ENCODE measurements around the gene NAMPT.

NAMPT gene

GRCh38 chr7:106203473-106203872 lies 81.3 kb downstream of the NAMPT start:
- no peak for TF ChIP-seq CTCF (IDR thresholded peaks at IDR 0.05; ENCODE audit: insufficient read depth, low read depth, low read length, missing control alignments)
- no peak overlapping the region for H3K4me3 ChIP-seq (ENCODE audit: low read length)
- no peak for DNase-seq (ENCODE audit: low read depth)

GRCh38 chr7:106201164-106201563 lies 83.6 kb downstream of the NAMPT start:
- DNase-seq (ENCODE audit: low read depth), result no peak
- TF ChIP-seq CTCF (IDR thresholded peaks at IDR 0.05; ENCODE audit: insufficient read depth, low read depth, low read length, missing control alignments), result no peak
- no peak overlapping the region for H3K4me3 ChIP-seq (ENCODE audit: low read length)

- H3K4me3 ChIP-seq (ENCODE audit: low read length), result no peak overlapping the region
- no peak for DNase-seq (ENCODE audit: low read depth)
- no peak for TF ChIP-seq CTCF (IDR thresholded peaks at IDR 0.05; ENCODE audit: insufficient read depth, low read depth, low read length, missing control alignments)
These were observed 84.9 kb downstream of the NAMPT start for GRCh38 chr7:106199813-106200364.

GRCh38 chr7:106199024-106199423 lies 85.8 kb downstream of the NAMPT start:
- DNase-seq (ENCODE audit: low read depth), result no peak

More at GRCh38 chr7:106199024-106199423, 85.8 kb downstream of the NAMPT start:
- no peak for TF ChIP-seq CTCF (IDR thresholded peaks at IDR 0.05; ENCODE audit: insufficient read depth, low read depth, low read length, missing control alignments)
- no peak overlapping the region for H3K4me3 ChIP-seq (ENCODE audit: low read length)
